ENCODE data around the gene CKM. TPM values are rescaled to one million over a fixed set of nuclear protein-coding genes. Genes with fewer than 3 reads are reported as not detected.

Gene CKM
- total and polyA plus RNA-seq, 2 donors (not counting 3 experiments of a cell fraction or from before 2014, with no cell fraction given), result not detected

DNA sequence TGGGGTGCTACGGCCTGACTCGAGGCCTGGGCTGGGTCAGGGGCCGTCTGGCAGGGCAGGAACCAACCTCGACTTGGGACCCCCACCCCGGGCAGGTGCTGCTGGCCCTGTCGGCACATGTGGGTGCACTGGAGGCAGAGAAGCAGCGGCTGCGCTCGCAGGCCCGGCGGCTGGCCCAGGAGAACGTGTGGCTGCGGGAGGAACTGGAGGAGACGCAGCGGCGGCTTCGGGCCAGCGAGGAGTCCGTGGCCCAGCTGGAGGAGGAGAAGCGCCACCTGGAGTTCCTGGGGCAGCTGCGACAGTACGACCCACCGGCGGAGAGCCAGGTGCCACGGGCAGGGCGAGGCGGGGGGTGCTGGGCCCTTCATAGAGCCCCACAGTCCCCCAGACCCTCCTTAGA is 23.8 kb upstream of the CKM start:
- dilution Hi-C loops (cut with MboI; ENCODE audit: extremely low pct_ligation_motif_present, low sequenced_read_pairs), result no loop called here
- FAIRE-seq (no peak), DNase-seq (ENCODE audit: low read depth, low spot score) (no peak)
- Histone ChIP-seq H3K9ac (replicated peaks; ENCODE audit: extremely low read depth, insufficient read depth, low read length) (no peak overlapping the region), H3K4me1 (ENCODE audit: control insufficient read depth, extremely low read depth, insufficient read depth, low read length) (no peaks in the 10 kb centered on the region), H3K9me1 (replicated peaks; ENCODE audit: control insufficient read depth, extremely low read depth, insufficient read depth, low read length) (no peaks in the 10 kb centered on the region), H3K4me3 (replicated peaks in 1 of 3; ENCODE audit: insufficient read depth in 1 of 3, low read depth in 1 of 3, low read length in 3 of 3) (no peak overlapping the region), H3K27ac (ENCODE audit: insufficient read depth, low read depth, low read length) (no peak overlapping the region), H3K36me3 (ENCODE audit: control insufficient read depth in 2 of 2, extremely low read depth in 1 of 2, insufficient read depth in 2 of 2, low read length in 2 of 2) (peaks cover 0 to 5% of the 10 kb centered on the region in 2 experiments), H3K27me3 (ENCODE audit: control insufficient read depth in 2 of 2, insufficient read depth in 2 of 2, low read length in 2 of 2) (peaks cover 0 to 3% of the 10 kb centered on the region in 2 experiments), H2AFZ (ENCODE audit: low read depth, low read length) (no peak overlapping the region), H3K79me2 (ENCODE audit: control insufficient read depth, insufficient read depth, low read length) (no peaks in the 10 kb centered on the region), H3K4me2 (ENCODE audit: insufficient read depth, low read length) (no peak overlapping the region), H4K20me1 (replicated peaks; ENCODE audit: control insufficient read depth, extremely low read depth, insufficient read depth, low read length) (no peaks in the 10 kb centered on the region), H3K9me3 (replicated peaks; ENCODE audit: control insufficient read depth, insufficient read depth, low read length) (no peaks in the 10 kb centered on the region)
- TF ChIP-seq MYC (IDR thresholded peaks at IDR 0.05; ENCODE audit: low read depth, low read length), result no peak
- TF ChIP-seq POLR2A (IDR thresholded peaks at IDR 0.05; ENCODE audit: low read depth, low read length), result no peak
- TF ChIP-seq POLR2AphosphoS5 (IDR thresholded peaks at IDR 0.05; ENCODE audit: insufficient read depth, low read depth, low read length), result no peak
- no peak for TF ChIP-seq EZH2 (IDR thresholded peaks at IDR 0.05; ENCODE audit: borderline replicate concordance, low read depth, low read length, severe bottlenecking)
- TF ChIP-seq, protein P1, sequence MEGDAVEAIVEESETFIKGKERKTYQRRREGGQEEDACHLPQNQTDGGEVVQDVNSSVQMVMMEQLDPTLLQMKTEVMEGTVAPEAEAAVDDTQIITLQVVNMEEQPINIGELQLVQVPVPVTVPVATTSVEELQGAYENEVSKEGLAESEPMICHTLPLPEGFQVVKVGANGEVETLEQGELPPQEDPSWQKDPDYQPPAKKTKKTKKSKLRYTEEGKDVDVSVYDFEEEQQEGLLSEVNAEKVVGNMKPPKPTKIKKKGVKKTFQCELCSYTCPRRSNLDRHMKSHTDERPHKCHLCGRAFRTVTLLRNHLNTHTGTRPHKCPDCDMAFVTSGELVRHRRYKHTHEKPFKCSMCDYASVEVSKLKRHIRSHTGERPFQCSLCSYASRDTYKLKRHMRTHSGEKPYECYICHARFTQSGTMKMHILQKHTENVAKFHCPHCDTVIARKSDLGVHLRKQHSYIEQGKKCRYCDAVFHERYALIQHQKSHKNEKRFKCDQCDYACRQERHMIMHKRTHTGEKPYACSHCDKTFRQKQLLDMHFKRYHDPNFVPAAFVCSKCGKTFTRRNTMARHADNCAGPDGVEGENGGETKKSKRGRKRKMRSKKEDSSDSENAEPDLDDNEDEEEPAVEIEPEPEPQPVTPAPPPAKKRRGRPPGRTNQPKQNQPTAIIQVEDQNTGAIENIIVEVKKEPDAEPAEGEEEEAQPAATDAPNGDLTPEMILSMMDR (IDR thresholded peaks at IDR 0.05; ENCODE audit: extremely low read depth in 1 of 2, insufficient read depth in 1 of 2, low read depth in 1 of 2, low read length in 2 of 2), result no peak
- no peak for TF ChIP-seq FOS (IDR thresholded peaks at IDR 0.05; ENCODE audit: borderline replicate concordance, insufficient read depth, low read length)
- TF ChIP-seq MAX (IDR thresholded peaks at IDR 0.05; ENCODE audit: insufficient read depth, insufficient read length), result no peak
- TF ChIP-seq JUN (IDR thresholded peaks at IDR 0.05; ENCODE audit: borderline replicate concordance, insufficient read depth, insufficient read length, low read depth), result no peak
- no peak for TF ChIP-seq GATA2 (IDR thresholded peaks at IDR 0.05; ENCODE audit: insufficient read depth, insufficient read length, low read depth, low read length)
- intact Hi-C loops (cut with micrococcal nuclease), result no loop called here
- POLR2A ChIA-PET, result no interaction called here
- CTCF ChIA-PET, result no interaction called here
- BruUV-seq (replicated peaks), result no TSS peak
